ENCODE results near the gene AHNAK2.

GRCh38 chr14:104973135-104973384 lies 5.1 kb downstream of the AHNAK2 start:
- TF ChIP-seq CTCF (conservative IDR thresholded peaks at IDR 0.05 in 1 of 2, IDR thresholded peaks at IDR 0.05 in 1 of 2; ENCODE audit: low read depth in 1 of 2, low read length in 2 of 2) (no peak), EZH2 (IDR thresholded peaks at IDR 0.05; ENCODE audit: low read length, missing control alignments) (no peak)

All from fibroblast of lung (primary cell).